ENCODE measurements around the gene DDX18.

DNA sequence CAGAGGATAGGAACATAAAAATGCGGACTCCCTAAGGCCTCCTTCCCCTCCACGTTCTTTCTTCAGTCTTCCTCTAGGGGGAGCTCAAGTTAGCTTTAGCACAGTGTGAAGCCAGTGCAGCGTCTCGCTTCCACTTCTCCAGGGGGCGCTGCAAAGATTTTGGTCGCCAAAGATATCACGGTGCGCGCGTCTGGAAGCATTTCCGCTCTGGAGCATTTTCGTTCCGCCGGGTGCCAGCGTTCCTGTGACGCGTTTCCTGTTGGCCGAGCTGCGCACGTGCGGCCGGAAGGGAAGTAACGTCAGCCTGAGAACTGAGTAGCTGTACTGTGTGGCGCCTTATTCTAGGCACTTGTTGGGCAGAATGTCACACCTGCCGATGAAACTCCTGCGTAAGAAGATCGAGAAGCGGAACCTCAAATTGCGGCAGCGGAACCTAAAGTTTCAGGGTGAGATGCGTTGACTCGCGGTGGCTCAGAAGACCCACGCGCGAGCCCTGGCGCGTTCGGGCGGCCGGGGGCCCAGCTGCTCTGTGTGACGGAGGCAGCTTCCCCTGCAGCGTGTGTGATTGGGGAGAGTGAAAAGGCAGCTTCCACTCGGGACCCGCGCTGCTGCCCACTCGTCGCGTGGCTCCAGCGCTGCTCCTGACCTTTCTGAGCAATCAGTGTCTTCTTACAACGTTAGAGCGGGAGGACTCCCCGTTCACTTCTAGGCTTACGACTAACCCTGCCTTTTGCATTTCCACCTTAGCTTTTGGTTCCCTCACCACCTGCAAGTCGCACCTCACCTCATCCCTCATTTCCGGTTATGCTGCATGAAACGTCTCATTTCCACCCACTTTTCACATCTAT lies at the start of gene DDX18:
- TF ChIP-seq CTCF (conservative IDR thresholded peaks at IDR 0.05) (peak; percentile 100), EZH2 (IDR thresholded peaks at IDR 0.05; ENCODE audit: low read depth) (no peak)

Measured in PC-9 (cell line).